Gastrocnemius medialis (tissue), 4 donors: ENCODE results near the gene IWS1.

Experiments
- POLR2A ChIP-seq, 2 donors: fragments of 450-650 bp; IDR thresholded peaks; one replicate each; pipeline ENCODE4 v1.6.1; 2017; ENCODE audit warnings: antibody characterized with exemption in 2 of 2, mild to moderate bottlenecking in 2 of 2, moderate library complexity in 2 of 2
- TF ChIP-seq, protein P1 (sequence below), 5 experiments: fragments of 450-650 bp in 3 of 5; fragments of 200-600 bp in 2 of 5; sonication (generic) in 2 of 5; IDR thresholded peaks in 4 of 5; conservative IDR thresholded peaks in 1 of 5; 1 replicate in 4 of 5; 2 replicates in 1 of 5; pipeline ENCODE4 v1.5.1; 2016 to 2019; ENCODE audit warnings: antibody characterized with exemption in 5 of 5, mild to moderate bottlenecking in 3 of 5, moderate library complexity in 3 of 5

DNA sequence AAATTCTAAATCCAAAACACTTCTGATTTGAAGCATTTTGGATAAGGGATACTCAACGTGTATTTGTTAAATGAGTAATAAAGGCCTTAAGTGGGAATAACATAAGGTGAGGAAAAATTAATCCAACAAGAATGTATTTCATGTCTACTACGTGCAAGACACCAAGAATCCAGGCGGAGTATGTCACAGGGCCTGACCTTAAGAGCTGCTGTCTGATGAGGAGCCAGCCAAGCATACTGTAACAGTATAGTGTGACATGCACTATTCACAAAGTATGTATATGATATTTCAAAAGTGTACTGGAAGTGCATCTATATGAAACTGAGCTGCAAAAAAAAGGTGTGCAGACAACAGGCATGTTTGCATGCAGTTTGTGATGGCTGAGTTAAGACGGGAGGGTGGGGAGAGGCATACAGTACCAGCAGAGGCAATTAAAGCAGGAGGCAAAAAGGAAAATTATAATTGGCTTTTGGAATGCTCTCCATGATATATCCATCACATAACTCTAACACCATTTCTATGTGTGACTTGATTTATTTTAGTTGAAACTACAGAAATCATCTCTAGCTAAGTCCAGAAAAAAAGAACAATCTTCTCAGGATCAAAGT is 18.2 kb downstream of the IWS1 start:
- TF ChIP-seq, protein P1, sequence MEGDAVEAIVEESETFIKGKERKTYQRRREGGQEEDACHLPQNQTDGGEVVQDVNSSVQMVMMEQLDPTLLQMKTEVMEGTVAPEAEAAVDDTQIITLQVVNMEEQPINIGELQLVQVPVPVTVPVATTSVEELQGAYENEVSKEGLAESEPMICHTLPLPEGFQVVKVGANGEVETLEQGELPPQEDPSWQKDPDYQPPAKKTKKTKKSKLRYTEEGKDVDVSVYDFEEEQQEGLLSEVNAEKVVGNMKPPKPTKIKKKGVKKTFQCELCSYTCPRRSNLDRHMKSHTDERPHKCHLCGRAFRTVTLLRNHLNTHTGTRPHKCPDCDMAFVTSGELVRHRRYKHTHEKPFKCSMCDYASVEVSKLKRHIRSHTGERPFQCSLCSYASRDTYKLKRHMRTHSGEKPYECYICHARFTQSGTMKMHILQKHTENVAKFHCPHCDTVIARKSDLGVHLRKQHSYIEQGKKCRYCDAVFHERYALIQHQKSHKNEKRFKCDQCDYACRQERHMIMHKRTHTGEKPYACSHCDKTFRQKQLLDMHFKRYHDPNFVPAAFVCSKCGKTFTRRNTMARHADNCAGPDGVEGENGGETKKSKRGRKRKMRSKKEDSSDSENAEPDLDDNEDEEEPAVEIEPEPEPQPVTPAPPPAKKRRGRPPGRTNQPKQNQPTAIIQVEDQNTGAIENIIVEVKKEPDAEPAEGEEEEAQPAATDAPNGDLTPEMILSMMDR (IDR thresholded peaks at IDR 0.05 in 4 of 5, conservative IDR thresholded peaks at IDR 0.05 in 1 of 5): no peak
- no peak for TF ChIP-seq POLR2A (IDR thresholded peaks at IDR 0.05)
